ENCODE measurements around the gene NRARP.
A peak's percentile ranks its signal among the peaks of the same experiment; 100 is the strongest.

NRARP gene

DNA sequence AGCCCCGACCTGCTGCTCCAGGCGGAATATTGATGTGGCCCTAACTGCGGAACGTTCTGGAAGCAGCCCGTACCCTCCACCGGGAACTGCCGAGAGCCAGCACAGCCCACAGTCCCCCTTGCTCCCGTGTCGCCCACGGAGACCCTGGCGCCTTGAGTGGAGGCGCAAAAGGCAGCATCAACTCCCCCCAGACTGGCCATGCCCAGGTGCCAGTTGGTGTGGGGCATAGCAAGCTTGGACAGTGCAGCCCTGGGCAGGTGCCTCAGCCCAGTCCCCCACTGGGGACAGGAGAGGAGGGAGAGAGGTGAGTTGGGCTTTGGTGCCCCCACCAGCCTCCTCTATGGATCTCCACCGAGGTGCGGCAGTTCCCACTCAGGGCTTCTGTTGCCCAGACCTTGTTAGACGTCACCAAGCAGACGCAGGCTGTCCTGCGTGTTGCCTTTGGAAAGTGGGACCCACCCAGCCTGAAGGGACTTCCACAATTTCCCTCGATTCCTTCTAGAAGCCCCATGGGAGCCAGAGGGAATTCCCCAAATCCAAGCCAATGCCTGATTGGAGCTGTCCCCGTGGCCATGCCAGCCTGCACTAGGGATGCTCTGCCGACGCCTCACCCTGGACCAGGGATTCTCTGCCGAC, 19.8 kb upstream of the NRARP start:
- no peak for DNase-seq

DNA sequence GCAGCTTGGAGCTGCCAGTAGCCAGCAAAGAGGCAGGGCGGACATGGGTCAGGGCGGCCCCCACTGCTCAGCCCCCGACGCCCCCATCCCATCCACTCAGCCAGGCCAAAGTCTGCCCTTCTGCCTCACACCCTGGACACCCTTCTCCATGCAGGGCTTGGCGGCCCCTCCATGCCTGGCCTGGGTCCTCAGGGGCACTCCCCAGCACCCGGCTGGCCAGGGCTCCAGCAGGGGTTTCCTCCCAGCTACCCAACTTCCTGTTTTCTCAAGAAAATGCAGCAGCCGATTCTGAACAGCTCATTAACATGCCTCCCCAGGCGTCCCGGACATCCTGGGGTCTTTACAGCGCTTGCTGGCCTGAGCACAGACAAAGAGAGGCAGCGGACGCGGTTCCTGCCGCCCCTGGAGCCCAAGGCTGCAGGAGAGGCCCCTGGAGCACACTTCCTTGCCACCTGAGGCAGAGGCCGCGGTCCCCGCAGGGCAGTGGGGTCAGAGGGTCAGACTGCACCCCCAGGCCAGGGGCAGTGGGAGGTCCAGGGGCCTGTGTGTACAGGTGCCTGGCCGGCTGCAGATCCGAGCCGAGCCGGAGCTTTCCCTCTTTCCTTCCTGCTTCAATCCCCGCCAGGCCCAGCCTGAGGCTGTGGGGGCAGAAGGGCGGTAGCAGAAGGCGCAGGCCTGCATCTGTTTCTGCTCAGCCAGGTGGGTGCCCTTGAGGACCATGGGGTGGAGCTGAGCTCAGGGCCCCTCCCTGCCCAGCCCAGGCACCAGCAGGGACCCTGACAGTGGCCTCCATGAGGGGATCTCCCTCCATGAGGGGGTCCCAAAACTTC, 18.7 kb upstream of the NRARP start:
- DNase-seq: no peak

DNA sequence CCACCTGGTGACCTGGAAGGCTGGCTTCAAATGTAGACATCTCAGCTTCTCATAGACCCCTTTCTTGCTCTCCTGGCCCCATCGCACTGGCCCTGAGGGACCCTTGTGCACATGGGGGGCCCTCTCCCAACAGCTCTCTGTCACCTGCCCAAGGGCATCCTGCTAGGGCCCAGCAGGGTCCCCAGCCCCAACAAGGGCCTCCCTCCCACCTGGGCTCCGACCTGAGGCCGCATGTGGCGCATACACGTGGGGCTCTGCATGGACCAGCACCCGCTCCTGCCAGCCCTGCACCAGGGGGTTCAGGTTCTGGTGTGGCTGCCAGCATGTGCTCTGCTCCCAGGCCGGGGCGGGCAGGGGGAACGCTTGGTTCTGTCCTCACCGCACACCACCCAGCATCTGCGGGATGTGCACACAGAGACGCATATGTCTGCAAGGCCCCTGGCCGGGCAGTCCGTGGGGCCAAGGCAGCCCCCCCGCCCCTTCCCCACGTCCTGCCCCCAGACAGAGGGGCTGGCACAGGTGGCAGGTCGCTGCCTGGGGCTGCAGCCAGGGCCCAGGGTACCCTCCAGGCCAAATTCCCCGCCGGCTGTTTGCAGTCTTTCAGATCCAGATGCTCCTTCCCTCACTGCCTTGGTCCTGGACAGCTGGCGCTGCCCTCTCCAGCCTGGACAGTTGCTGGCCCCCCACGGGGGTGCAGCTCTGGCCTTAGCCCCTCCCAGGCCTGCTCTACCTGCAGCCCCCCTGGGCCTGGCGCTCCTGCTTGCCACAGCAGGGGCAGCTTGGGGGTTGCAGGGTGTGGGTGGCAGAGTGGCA, 17.9 kb upstream of the NRARP start:
- DNase-seq: no peak

- DNase-seq: no peak
These were observed 17.1 kb upstream of the NRARP start for GRCh38 chr9:137319011-137319738.

GRCh38 chr9:137318602-137319001, 16.5 kb upstream of the NRARP start:
- no peak for DNase-seq

DNA sequence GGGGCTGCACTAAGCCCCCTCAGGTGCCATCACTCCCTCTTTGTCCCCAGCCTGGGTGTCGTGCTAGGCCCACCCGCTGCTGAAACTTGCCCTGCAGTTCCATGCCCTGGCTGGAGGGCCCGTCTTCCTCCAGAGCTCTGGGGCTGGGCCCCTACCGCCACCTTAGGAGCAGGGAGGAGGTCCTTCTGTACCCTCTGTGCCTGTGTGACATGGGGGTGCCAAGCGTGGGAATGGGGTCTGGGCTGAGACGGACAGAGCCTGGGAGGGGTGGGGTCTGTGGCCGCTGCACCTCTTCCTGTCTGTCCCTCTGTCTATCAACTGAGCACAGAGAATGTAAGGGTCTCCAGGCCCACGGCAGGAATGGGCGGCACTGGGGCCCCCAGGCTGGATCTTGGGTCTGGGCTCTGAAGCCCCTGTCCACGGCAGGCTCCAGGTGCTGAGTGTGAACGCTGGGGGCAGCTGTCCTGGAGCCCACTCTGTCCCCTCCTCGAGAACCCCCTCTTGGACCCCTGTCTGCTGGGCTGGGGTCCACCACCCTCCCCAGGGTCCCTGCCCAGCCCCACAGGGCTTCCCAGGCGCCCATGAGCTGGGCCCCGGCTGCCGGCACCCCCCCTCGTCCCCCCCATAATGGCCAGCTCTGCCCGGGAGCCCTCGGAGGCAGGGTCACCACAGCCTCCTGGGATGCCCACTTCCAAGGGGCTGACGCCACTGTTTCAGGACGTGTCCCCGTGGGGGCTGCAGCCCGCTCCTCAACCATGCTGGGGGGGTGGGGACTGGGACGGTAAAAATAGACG, 15.8 kb upstream of the NRARP start:
- no peak for DNase-seq

DNA sequence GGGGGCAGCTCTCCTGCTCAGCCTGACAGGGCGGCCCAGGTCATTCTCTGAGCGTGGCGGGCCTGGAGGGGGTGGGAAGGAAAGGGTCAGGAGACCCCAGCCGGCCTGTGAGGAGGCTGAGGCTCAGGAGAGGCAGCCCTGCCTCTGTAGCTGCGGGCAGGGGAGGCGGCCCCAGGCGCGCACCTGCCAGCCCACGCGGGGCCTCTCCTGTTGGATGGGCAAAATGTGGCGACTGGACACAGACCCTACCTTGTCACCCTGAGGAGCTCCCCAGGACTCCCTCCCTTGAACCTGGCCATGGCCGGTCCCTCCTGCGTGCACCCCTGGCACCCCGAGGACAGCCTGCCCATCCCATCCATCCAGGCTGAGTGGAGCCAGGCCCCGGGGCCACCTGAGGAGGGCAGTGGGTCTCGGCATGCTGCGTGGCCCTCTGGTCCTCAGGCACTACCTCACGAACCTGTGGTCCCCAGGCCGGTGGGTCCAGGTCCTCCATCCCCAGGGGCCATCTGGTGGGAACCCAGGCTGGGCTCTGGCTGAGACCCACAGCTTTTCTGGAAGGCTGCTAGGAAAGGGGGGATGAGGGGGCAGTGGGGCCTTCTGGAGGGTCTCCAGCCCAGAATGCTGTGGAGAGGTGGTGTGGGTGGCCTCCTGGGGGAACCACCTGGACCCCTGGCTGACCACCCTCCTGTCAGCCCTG, 15.1 kb upstream of the NRARP start:
- no peak for DNase-seq

GRCh38 chr9:137316012-137316981, 14.2 kb upstream of the NRARP start:
- DNase-seq: peak; percentile 50

- DNase-seq: no peak
These were observed 13.5 kb upstream of the NRARP start for GRCh38 chr9:137315581-137316011.

DNA sequence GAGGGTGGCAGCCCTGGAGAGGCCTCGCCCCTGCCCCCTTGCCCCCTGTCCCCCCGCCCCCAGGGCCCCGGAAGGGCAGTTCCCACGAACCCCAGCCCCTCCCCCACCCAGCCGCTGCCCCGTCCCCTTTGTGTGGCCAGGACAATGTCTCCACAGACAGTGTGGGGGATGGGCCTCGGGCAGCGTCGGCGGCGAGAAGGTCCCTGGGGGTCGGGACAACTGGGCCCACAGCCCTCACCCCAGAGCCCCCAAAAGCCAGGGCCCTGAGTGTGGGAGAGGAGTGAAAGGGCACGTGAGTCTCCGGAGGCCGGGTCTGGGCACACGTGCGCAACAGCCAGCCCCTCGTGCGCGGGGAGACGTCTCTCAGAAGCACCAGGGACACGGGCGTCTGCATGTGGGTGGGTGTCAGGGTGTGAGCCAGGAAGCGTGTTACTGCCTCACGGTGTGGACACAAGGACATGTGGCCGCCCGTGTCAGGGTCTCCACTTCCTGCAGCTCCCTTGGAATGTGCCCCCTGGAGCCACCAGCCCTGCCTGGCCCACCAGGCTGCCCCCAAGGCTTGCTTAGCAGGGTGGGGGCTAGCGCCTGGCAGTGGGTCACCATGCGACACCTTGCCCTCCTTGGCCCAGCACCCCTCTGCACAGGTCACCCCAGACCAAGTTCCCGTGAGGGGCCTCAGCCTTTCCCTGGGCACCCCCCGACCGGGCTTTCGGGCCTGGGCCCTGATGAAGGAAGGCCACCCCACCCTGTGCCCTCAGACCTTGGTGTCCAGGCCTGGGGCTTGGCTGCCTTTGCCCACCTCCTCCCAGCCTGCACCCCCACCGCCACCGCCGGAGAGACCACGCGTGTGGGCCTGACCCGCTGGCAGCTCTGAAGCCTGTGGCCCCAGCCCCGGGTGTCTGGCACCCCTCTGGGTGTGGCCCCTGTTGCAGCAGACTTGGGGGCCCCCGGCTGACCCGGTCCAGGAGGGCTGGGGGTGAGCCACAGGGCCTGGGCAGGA, 12.8 kb upstream of the NRARP start:
- DNase-seq: no peak

- no peak for DNase-seq
These were observed 12.0 kb upstream of the NRARP start for GRCh38 chr9:137313956-137314560.

- DNase-seq: no peak
These were observed 11.4 kb upstream of the NRARP start for GRCh38 chr9:137313326-137313936.

GRCh38 chr9:137312852-137313325, 10.8 kb upstream of the NRARP start:
- no peak for DNase-seq

DNA sequence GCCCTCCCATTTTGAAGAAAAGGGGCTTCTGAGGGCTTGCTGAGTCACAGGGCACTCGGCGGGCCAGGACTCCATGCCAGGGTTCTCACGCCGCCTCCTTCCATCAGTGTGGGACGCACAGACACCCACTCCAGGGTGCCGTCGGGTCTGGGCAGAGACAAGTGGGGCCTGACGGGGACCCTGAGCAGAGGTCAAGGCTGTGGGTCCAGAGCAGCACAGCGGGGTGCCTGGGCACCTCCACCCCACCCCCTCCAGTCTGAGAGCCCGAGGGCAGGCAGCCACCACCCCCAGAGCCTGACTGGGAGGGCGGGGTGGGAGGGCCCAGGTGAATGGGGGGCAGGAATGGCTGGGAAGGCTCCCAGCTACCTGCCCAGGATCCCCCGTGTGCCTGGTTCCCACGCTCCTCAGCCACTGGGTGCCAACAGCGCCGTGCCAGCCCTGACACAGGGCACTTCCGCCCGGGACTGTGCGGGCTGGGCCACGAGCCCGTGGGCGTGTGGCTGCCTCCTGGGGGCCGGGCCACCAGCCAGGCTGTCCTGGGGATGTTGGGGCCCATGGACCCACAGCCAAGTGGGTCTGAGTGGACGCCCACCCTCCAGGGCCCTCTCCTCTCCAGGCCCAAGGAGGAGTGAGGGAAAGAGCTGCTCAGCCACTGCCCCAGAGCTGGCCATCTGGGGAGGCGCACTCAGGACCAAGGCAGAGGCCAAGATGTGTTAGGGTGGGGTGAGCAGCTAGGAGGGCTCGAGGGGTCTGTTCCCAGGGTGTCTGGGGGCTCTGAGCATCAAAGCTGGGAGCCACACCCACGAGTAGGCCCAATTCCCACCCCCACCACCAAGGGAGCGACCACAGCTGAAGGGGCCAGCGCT, 10.1 kb upstream of the NRARP start:
- DNase-seq: no peak

GRCh38 chr9:137311171-137311985, 9.3 kb upstream of the NRARP start:
- DNase-seq: no peak

Measured in EL (cell line).